SK-N-SH (cell line): ENCODE results near the gene INPP5E.

ENCODE experiments used
- CHD2 ChIP-seq: fragments of 150-350 bp; IDR thresholded peaks from 2 replicates; pipeline ENCODE4 v1.6.1; 2018; ENCODE audit warnings: low read length; ENCODE audit not compliant: partially characterized antibody
- EZH2phosphoT487 ChIP-seq: fragments of 200-600 bp; sonication (generic); IDR thresholded peaks from 2 replicates; pipeline ENCODE4 v1.6.1; 2017; ENCODE audit warnings: low read depth, mixed run types, mild to moderate bottlenecking, antibody characterized with exemption, moderate library complexity, borderline replicate concordance
- MXI1 ChIP-seq: IDR thresholded peaks from 2 replicates; pipeline ENCODE4 v1.6.1; 2012; ENCODE audit warnings: mild to moderate bottlenecking, low read depth, low read length, improper control_type of control experiment
- NRF1 ChIP-seq: IDR thresholded peaks from 2 replicates; pipeline ENCODE4 v1.6.1; 2012; ENCODE audit warnings: low read depth, mild to moderate bottlenecking, low read length
- PBX3 ChIP-seq: IDR thresholded peaks from 2 replicates; pipeline ENCODE4; 2012
- RAD21 ChIP-seq: IDR thresholded peaks from 2 replicates; pipeline ENCODE4 v1.6.1; 2012; ENCODE audit warnings: mild to moderate bottlenecking, low read length
- RCOR1 ChIP-seq: fragments of 150-350 bp; IDR thresholded peaks from 2 replicates; pipeline ENCODE4 v1.6.1; 2017; ENCODE audit warnings: antibody characterized with exemption, low read length
- RXRA ChIP-seq: IDR thresholded peaks from 2 replicates; pipeline ENCODE4 v1.4.0; 2012; ENCODE audit warnings: low read depth, mild to moderate bottlenecking, borderline replicate concordance
- YY1 ChIP-seq: IDR thresholded peaks from 2 replicates; pipeline ENCODE4 v1.4.0; 2012; ENCODE audit warnings: low read depth, mild to moderate bottlenecking
- TF ChIP-seq, protein P1 (sequence below): fragments of 200-600 bp; sonication (generic); IDR thresholded peaks from 2 replicates; pipeline ENCODE4 v1.6.1; 2017; ENCODE audit warnings: antibody characterized with exemption, mild to moderate bottlenecking, moderate library complexity

GRCh38 chr9:136419092-136419420 is 20.6 kb downstream of the INPP5E start:
- TF ChIP-seq, protein P1, sequence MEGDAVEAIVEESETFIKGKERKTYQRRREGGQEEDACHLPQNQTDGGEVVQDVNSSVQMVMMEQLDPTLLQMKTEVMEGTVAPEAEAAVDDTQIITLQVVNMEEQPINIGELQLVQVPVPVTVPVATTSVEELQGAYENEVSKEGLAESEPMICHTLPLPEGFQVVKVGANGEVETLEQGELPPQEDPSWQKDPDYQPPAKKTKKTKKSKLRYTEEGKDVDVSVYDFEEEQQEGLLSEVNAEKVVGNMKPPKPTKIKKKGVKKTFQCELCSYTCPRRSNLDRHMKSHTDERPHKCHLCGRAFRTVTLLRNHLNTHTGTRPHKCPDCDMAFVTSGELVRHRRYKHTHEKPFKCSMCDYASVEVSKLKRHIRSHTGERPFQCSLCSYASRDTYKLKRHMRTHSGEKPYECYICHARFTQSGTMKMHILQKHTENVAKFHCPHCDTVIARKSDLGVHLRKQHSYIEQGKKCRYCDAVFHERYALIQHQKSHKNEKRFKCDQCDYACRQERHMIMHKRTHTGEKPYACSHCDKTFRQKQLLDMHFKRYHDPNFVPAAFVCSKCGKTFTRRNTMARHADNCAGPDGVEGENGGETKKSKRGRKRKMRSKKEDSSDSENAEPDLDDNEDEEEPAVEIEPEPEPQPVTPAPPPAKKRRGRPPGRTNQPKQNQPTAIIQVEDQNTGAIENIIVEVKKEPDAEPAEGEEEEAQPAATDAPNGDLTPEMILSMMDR, result no peak
- TF ChIP-seq RCOR1 (no peak), YY1 (no peak), RAD21 (no peak), PBX3 (no peak), EZH2phosphoT487 (no peak), NRF1 (no peak), CHD2 (no peak), MXI1 (no peak), RXRA (no peak)
